K562 (cell line): ENCODE measurements around the gene PPT1.

ENCODE experiments used
- BHLHE40 ChIP-seq: IDR thresholded peaks from 2 replicates; pipeline ENCODE4 v1.6.1; 2011; ENCODE audit warnings: low read length, improper control_type of control experiment
- CTCF ChIP-seq, 3 experiments: IDR thresholded peaks in 2 of 3; conservative IDR thresholded peaks in 1 of 3; 2 replicates each; pipeline ENCODE4 v1.5.1; 2011 to 2012; ENCODE audit warnings: low read length in 3 of 3, mild to moderate bottlenecking in 3 of 3, control low read depth in 2 of 3, improper control_type of control experiment in 1 of 3, inconsistent platforms in 1 of 3, low read depth in 1 of 3, mixed read lengths in 1 of 3, moderate library complexity in 1 of 3; ENCODE audit not compliant: insufficient read depth in 2 of 3
- EZH2 ChIP-seq: IDR thresholded peaks from 2 replicates; pipeline ENCODE4 v1.6.1; 2012; ENCODE audit warnings: low read depth, mild to moderate bottlenecking, inconsistent platforms, low read length, borderline replicate concordance
- IRF2 ChIP-seq: sonication (generic); formaldehyde crosslinking; IDR thresholded peaks from 2 replicates; pipeline ENCODE4 v1.8.1; 2022; ENCODE audit warnings: mild to moderate bottlenecking, missing genetic modification reagents
- JUNB ChIP-seq: fragments of 450-650 bp; formaldehyde crosslinking; conservative IDR thresholded peaks from 2 replicates; pipeline ENCODE4 v1.4.0; 2020; ENCODE audit warnings: mild to moderate bottlenecking
- MTA2 ChIP-seq: fragments of 450-650 bp; IDR thresholded peaks from 2 replicates; pipeline ENCODE4 v1.6.1; 2016; ENCODE audit warnings: low read depth
- RCOR1 ChIP-seq, 2 experiments: IDR thresholded peaks; 2 replicates each; pipeline ENCODE4 v1.6.1; 2012; ENCODE audit warnings: low read depth in 2 of 2, low read length in 2 of 2, borderline replicate concordance in 1 of 2, improper control_type of control experiment in 1 of 2
- SIRT6 ChIP-seq: IDR thresholded peaks from one replicate; pipeline ENCODE4 v1.6.1; 2012; ENCODE audit warnings: low read depth, mild to moderate bottlenecking, control low read depth, inconsistent platforms, low read length, moderate library complexity
- SMAD2 ChIP-seq: fragments of 150-350 bp; IDR thresholded peaks from 2 replicates; pipeline ENCODE4 v1.6.1; 2014; ENCODE audit warnings: low read depth, mild to moderate bottlenecking, low read length
- ZBTB1 ChIP-seq: sonication (generic); formaldehyde crosslinking; IDR thresholded peaks from 2 replicates; pipeline ENCODE4 v1.8.1; 2023; ENCODE audit warnings: missing genetic modification reagents, low read depth, mild to moderate bottlenecking, borderline replicate concordance
- ZFX ChIP-seq: sonication (generic); formaldehyde crosslinking; IDR thresholded peaks from 2 replicates; pipeline ENCODE4 v1.8.0; 2022; ENCODE audit warnings: mild to moderate bottlenecking, missing genetic modification reagents, moderate library complexity
- ZNF232 ChIP-seq: sonication (generic); formaldehyde crosslinking; IDR thresholded peaks from 2 replicates; pipeline ENCODE4 v1.8.0; 2022; ENCODE audit warnings: mild to moderate bottlenecking, missing genetic modification reagents

- TF ChIP-seq EZH2 (no peak), RCOR1 (IDR thresholded peaks at IDR 0.05; ENCODE audit: borderline replicate concordance in 1 of 2, low read depth in 2 of 2, low read length in 2 of 2) (no peak), SIRT6 (no peak), JUNB (CRISPR knock-in tag) (no peak), SMAD2 (no peak), CTCF (IDR thresholded peaks at IDR 0.05 in 2 of 3, conservative IDR thresholded peaks at IDR 0.05 in 1 of 3; ENCODE audit: insufficient read depth in 2 of 3, low read depth in 1 of 3, low read length in 3 of 3) (no peak), ZFX (no peak), IRF2 (CRISPR knock-in tag) (no peak), BHLHE40 (no peak), ZNF232 (CRISPR knock-in tag) (no peak), ZBTB1 (CRISPR knock-in tag) (no peak), MTA2 (no peak)
Measured at GRCh38 chr1:40029608-40030007, 67.4 kb downstream of the PPT1 start.
